Activated CD4-positive, alpha-beta T cell treated with anti-CD3 and anti-CD28 coated beads, Interleukin-2, amount 50 U/mL, for 16 hours (primary cell): ENCODE data around the gene USP8.
"Not testable (repeated sequence)": the region's sequence is repeated elsewhere in the genome, so short reads cannot be mapped to it uniquely, and the experiment has no call there.

Experiments used
- DNase-seq: peaks from one replicate; pipeline ENCODE4 v3.0.0-alpha.2; 2020

Gene USP8

GRCh38 chr15:50424066-50424890 lies at the start of gene USP8:
TSS of gene USP8 (plus strand) at chr15:50424405. CDS start at chr15:50439074, 14,669 bp downstream.
- DNase-seq = peak; percentile 96

- peak; percentile 84 for DNase-seq
These were observed 46.1 kb upstream of the USP8 start for GRCh38 chr15:50377867-50378751.

- DNase-seq = no peak
These were observed 45.4 kb upstream of the USP8 start for GRCh38 chr15:50378776-50379175.

- not testable (repeated sequence) for DNase-seq
These were observed 44.8 kb upstream of the USP8 start for GRCh38 chr15:50379413-50379812.

GRCh38 chr15:50380089-50380488 lies 44.1 kb upstream of the USP8 start:
- no peak for DNase-seq

- DNase-seq = no peak
These were observed 42.8 kb upstream of the USP8 start for GRCh38 chr15:50381438-50381837.

GRCh38 chr15:50382408-50382807 lies 41.8 kb upstream of the USP8 start:
- DNase-seq = not testable (repeated sequence)

GRCh38 chr15:50390554-50391264 lies 33.5 kb upstream of the USP8 start:
- no peak for DNase-seq

GRCh38 chr15:50391561-50391960 lies 32.6 kb upstream of the USP8 start:
- DNase-seq = not testable (repeated sequence)

GRCh38 chr15:50411870-50412269 lies 12.3 kb upstream of the USP8 start:
- DNase-seq = no peak

GRCh38 chr15:50414624-50415023 lies 9.6 kb upstream of the USP8 start:
- no peak for DNase-seq

GRCh38 chr15:50415752-50416404 lies 8.3 kb upstream of the USP8 start:
- no peak for DNase-seq

- no peak for DNase-seq
These were observed 7.3 kb upstream of the USP8 start for GRCh38 chr15:50416890-50417289.

- DNase-seq = no peak
These were observed 6.1 kb upstream of the USP8 start for GRCh38 chr15:50418041-50418583.

- no peak for DNase-seq
These were observed 1.0 kb downstream of the USP8 start for GRCh38 chr15:50425219-50425618.

- DNase-seq = not testable (repeated sequence)
These were observed 1.6 kb downstream of the USP8 start for GRCh38 chr15:50425678-50426246.

GRCh38 chr15:50426428-50426827 lies 2.2 kb downstream of the USP8 start:
- DNase-seq = no peak

- DNase-seq = no peak
These were observed 7.0 kb downstream of the USP8 start for GRCh38 chr15:50431204-50431603.

- no peak for DNase-seq
These were observed 8.0 kb downstream of the USP8 start for GRCh38 chr15:50432230-50432629.

- DNase-seq = no peak
These were observed 11.6 kb downstream of the USP8 start for GRCh38 chr15:50435772-50436171.

- DNase-seq = no peak
These were observed 14.0 kb downstream of the USP8 start for GRCh38 chr15:50438251-50438650.

GRCh38 chr15:50440932-50441331 lies 16.7 kb downstream of the USP8 start:
- DNase-seq = no peak
